Esophagus muscularis mucosa (tissue), 4 donors: ENCODE measurements around the gene PIAS4. TPM values are rescaled to one million over a fixed set of nuclear protein-coding genes. Genes with fewer than 3 reads are reported as not detected.
A peak's percentile ranks its signal among the peaks of the same experiment; 100 is the strongest.
"Not testable (repeated sequence)": the region's sequence is repeated elsewhere in the genome, so short reads cannot be mapped to it uniquely, and the experiment has no call there.

ENCODE experiments used
- DNase-seq: peaks from one replicate; pipeline ENCODE4 v3.0.0-alpha.2; 2017; ENCODE audit errors: extremely low spot score
- H3K27ac ChIP-seq, 4 donors: fragments of 200-600 bp; sonication (generic); replicated peaks in 1 of 4; 1 replicate in 3 of 4; 2 replicates in 1 of 4; pipeline ENCODE4 v1.5.1; 2016 to 2019; ENCODE audit warnings: mild to moderate bottlenecking in 1 of 4
- H3K27me3 ChIP-seq, 4 donors: fragments of 200-600 bp; sonication (generic); one replicate each; pipeline versions ENCODE4 v1.5.1 to v1.6.0; 2016 to 2019
- H3K36me3 ChIP-seq, 4 donors: fragments of 200-600 bp; sonication (generic); one replicate each; pipeline ENCODE4 v1.5.1; 2016 to 2019
- H3K4me1 ChIP-seq, 4 donors: fragments of 200-600 bp; sonication (generic); one replicate each; pipeline ENCODE4 v1.5.1; 2016 to 2019
- H3K4me3 ChIP-seq, 4 donors: fragments of 200-600 bp; sonication (generic); 1 replicate in 2 of 4; 2 replicates in 2 of 4; pipeline ENCODE4 v1.5.1; 2016 to 2019; ENCODE audit warnings: mild to moderate bottlenecking in 4 of 4, moderate library complexity in 1 of 4
- H3K9me3 ChIP-seq, 4 donors: fragments of 200-600 bp; sonication (generic); 1 replicate in 3 of 4; 2 replicates in 1 of 4; pipeline ENCODE4 v1.5.1; 2016 to 2019
- CTCF ChIP-seq, 3 experiments: fragments of 200-600 bp in 2 of 3; fragments of 450-650 bp in 1 of 3; sonication (generic) in 2 of 3; IDR thresholded peaks; one replicate each; pipeline ENCODE4 v1.5.1; 2017 to 2019; ENCODE audit warnings: antibody characterized with exemption in 3 of 3, mild to moderate bottlenecking in 2 of 3, moderate library complexity in 1 of 3
- EP300 ChIP-seq: sonication (generic); formaldehyde crosslinking; IDR thresholded peaks from one replicate; pipeline ENCODE4 v1.6.1; 2017; ENCODE audit warnings: antibody characterized with exemption
- POLR2A ChIP-seq: fragments of 450-650 bp; IDR thresholded peaks from one replicate; pipeline ENCODE4 v1.6.1; 2017; ENCODE audit warnings: antibody characterized with exemption, moderate library complexity, mild to moderate bottlenecking, low read depth
- POLR2AphosphoS5 ChIP-seq, 2 donors: sonication (generic); formaldehyde crosslinking; IDR thresholded peaks; one replicate each; pipeline ENCODE4 v1.6.1; 2017; ENCODE audit warnings: antibody characterized with exemption in 2 of 2
- WGBS: methylation state at CpG from one replicate; pipeline ENCODE4 v1.1.5; 2018; 5-methylcytosine and 5-hydroxymethylcytosine counted together
- intact Hi-C: fragments of 100-400 bp; cut with DNase I; formaldehyde crosslinking; loops from one replicate; pipeline ENCODE4 v1.15.1; 2023
- total RNA-seq, 4 donors: library from RNA; depleted of rRNA; stranded (reverse); fragments of >200 nt; gene quantifications; one replicate each; pipeline versions ENCODE4 v1.1.0 to v1.2.1, GENCODE V29; 2016

PIAS4 gene
- total RNA-seq, 4 donors from 2014 or later: 16.6 to 34.1 (median 24.8) TPM

GRCh38 chr19:3987619-3988371 is 19.7 kb upstream of the PIAS4 start:
- Histone ChIP-seq H3K36me3 (peaks cover 12 to 16% (median 14%) of the 10 kb centered on the region in 4 donors), H3K9me3 (no peaks in the 10 kb centered on the region), H3K4me3 (peak overlapping the region; percentile 24 to 71 (median 34)), H3K27ac (peak overlapping the region in 2 of 4 donors; percentile 53 to 93), H3K27me3 (no peaks in the 10 kb centered on the region), H3K4me1 (peaks cover 41 to 49% (median 46%) of the 10 kb centered on the region in 4 donors)
- intact Hi-C loops: loop anchor here (2.0 to 10.0 kb wide), 3 partner anchors 90 to 217 kb away; no protein-coding TSS in a partner anchor
- no peak for TF ChIP-seq POLR2A
- TF ChIP-seq CTCF (IDR thresholded peaks at IDR 0.05): peak; percentile 76 to 91 (median 83)
- TF ChIP-seq POLR2AphosphoS5 (IDR thresholded peaks at IDR 0.05): peak in 1 of 2 donors; percentile 73
- 9% methylated on average over 30 of the region's 30 CpGs for WGBS
- DNase-seq: no peak

GRCh38 chr19:3990815-3991117 is 16.8 kb upstream of the PIAS4 start:
- H3K36me3 ChIP-seq: no peaks in the 10 kb centered on the region
- no peak for TF ChIP-seq POLR2A
- no peak for TF ChIP-seq EP300
- no peak for TF ChIP-seq CTCF (IDR thresholded peaks at IDR 0.05)
- no peak for TF ChIP-seq POLR2AphosphoS5 (IDR thresholded peaks at IDR 0.05)
- intact Hi-C loops: no loop called here
- H3K9me3 ChIP-seq: no peaks in the 10 kb centered on the region
- WGBS: 71% methylated on average over 3 of the region's 3 CpGs
- no peak overlapping the region for H3K4me3 ChIP-seq
- peaks cover 22 to 27% (median 26%) of the 10 kb centered on the region in 4 donors for H3K4me1 ChIP-seq
- H3K27ac ChIP-seq: no peak overlapping the region
- no peaks in the 10 kb centered on the region for H3K27me3 ChIP-seq
- no peak for DNase-seq

GRCh38 chr19:3995607-3996006 is 11.9 kb upstream of the PIAS4 start:
- Histone ChIP-seq H3K4me1 (no peaks in the 10 kb centered on the region), H3K36me3 (no peaks in the 10 kb centered on the region), H3K4me3 (no peak overlapping the region), H3K27ac (no peak overlapping the region), H3K27me3 (no peaks in the 10 kb centered on the region), H3K9me3 (no peaks in the 10 kb centered on the region)
- intact Hi-C loops: no loop called here
- DNase-seq: no peak
- WGBS: 76% methylated on average over 6 of the region's 6 CpGs
- TF ChIP-seq POLR2A (no peak), EP300 (no peak), CTCF (IDR thresholded peaks at IDR 0.05) (no peak), POLR2AphosphoS5 (IDR thresholded peaks at IDR 0.05) (no peak)

DNA sequence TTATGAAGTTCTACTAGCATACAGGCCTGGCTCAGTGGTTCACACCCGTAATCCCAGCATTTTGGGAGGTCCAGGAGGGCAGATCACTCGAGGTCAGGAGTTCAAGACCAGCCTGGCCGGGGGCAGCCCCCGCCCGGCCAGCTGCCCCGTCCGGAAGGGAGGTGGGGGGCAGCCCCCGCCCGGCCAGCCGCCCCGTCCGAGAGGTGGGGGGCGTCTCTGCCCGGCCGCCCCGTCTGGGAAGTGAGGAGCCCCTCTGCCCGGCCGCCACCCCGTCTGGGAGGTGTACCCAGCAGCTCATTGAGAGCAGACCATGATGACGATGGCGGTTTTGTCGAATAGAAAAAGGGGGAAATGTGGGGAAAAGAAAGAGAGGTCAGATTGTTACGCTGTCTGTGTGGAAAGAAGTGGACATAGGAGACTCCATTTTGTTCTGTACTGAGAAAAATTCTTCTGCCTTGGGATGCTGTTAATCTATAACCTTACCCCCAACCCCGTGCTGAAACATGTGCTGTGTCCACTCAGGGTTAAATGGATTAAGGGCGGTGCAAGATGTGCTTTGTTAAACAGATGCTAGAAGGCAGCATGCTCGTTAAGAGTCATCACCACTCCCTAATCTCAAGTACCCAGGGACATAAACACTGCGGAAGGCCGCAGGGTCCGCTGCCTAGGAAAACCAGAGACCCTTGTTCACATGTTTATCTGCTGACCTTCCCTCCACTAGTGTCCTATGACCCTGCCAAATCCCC is 8.7 kb upstream of the PIAS4 start:
- H3K36me3 ChIP-seq, H3K27me3 ChIP-seq, H3K4me1 ChIP-seq, H3K27ac ChIP-seq, H3K4me3 ChIP-seq, H3K9me3 ChIP-seq, intact Hi-C loops, DNase-seq: not testable (repeated sequence)
- whole genome bisulfite sequencing: 92% methylated on average over 25 of the region's 29 CpGs

- H3K36me3 ChIP-seq, H3K27ac ChIP-seq, H3K4me1 ChIP-seq, H3K4me3 ChIP-seq, H3K27me3 ChIP-seq, intact Hi-C loops, DNase-seq, H3K9me3 ChIP-seq: not testable (repeated sequence)
- 84% methylated on average over 5 of the region's 5 CpGs for WGBS
Measured at GRCh38 chr19:4000798-4001197, 6.7 kb upstream of the PIAS4 start.

DNA sequence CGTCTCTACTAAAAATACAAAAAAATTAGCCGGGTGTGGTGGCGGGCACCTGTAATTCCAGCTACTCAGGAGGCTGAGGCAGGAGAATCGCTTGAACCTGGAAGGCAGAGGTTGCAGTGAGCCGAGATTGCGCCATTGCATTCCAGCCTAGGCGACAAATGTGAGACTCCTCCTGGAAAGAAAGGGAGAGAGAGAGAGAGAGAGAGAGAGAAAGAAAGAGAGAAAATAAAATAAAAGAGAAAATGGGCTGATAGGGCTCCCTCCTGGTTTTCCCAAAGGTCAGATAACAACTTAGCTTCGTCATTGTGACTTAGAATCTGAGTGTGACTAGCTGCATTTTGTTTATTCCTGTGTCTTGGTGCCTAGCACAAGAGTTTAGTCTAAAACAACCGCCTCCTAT is 2.1 kb upstream of the PIAS4 start:
- WGBS: 98% methylated on average over 9 of the region's 9 CpGs
- H3K36me3 ChIP-seq, DNase-seq, intact Hi-C loops, H3K4me3 ChIP-seq, H3K9me3 ChIP-seq, H3K27ac ChIP-seq, H3K27me3 ChIP-seq: not testable (repeated sequence)
- H3K4me1 ChIP-seq: peaks cover 30 to 37% (median 35%) of the 10 kb centered on the region in 4 donors
